Measurements from ENCODE around the gene DIDO1.

DNA sequence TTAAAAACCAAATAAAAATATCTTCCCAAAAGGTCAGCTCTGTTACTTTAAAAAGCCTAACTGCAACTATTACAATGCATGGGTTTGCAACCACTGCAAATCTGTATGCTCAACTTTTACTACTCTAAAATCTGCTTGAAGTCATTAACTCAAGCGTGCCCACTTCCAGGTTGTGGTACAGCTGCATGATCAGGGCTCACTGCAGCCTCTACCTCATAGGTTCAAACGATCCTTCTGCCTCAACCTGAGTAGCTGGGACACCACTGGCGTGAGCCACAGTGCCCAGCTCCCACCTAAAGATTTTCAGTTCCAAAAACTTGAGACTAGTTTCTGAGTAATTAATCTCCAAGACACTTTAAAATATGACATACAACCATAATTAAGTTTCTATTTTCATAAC is 8.2 kb downstream of the DIDO1 start:
- TF ChIP-seq, protein P1, sequence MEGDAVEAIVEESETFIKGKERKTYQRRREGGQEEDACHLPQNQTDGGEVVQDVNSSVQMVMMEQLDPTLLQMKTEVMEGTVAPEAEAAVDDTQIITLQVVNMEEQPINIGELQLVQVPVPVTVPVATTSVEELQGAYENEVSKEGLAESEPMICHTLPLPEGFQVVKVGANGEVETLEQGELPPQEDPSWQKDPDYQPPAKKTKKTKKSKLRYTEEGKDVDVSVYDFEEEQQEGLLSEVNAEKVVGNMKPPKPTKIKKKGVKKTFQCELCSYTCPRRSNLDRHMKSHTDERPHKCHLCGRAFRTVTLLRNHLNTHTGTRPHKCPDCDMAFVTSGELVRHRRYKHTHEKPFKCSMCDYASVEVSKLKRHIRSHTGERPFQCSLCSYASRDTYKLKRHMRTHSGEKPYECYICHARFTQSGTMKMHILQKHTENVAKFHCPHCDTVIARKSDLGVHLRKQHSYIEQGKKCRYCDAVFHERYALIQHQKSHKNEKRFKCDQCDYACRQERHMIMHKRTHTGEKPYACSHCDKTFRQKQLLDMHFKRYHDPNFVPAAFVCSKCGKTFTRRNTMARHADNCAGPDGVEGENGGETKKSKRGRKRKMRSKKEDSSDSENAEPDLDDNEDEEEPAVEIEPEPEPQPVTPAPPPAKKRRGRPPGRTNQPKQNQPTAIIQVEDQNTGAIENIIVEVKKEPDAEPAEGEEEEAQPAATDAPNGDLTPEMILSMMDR (IDR thresholded peaks at IDR 0.05) = no peak
- no peak for TF ChIP-seq POLR2A (IDR thresholded peaks at IDR 0.05)
